ES-I3 (cell line): ENCODE measurements around the gene GLIS1.

Experiments used
- H3K36me3 ChIP-seq: 2 replicates; pipeline ENCODE4 v1.6.1; 2013; ENCODE audit warnings: mild to moderate bottlenecking, low read length, control low read depth, moderate library complexity; ENCODE audit not compliant: insufficient read depth
- H3K4me1 ChIP-seq: 2 replicates; pipeline ENCODE4 v1.6.1; 2013; ENCODE audit warnings: mild to moderate bottlenecking, control low read depth, low read length; ENCODE audit not compliant: insufficient read depth
- H3K9ac ChIP-seq: 2 replicates; pipeline ENCODE4 v1.6.1; 2013; ENCODE audit warnings: low read depth, mild to moderate bottlenecking, low read length, moderate library complexity
- H3K9me3 ChIP-seq: 2 replicates; pipeline ENCODE4 v1.6.1; 2013; ENCODE audit warnings: mild to moderate bottlenecking, low read length, moderate library complexity; ENCODE audit not compliant: control insufficient read depth, insufficient read depth

The GLIS1 gene

GRCh38 chr1:53468374-53468773 lies 270.6 kb downstream of the GLIS1 start:
- no peaks in the 10 kb centered on the region; the same call in 1 of the 2 replicates for H3K4me1 ChIP-seq
- H3K9me3 ChIP-seq, result no peaks in the 10 kb centered on the region
- no peaks in the 10 kb centered on the region for H3K36me3 ChIP-seq
- no peak overlapping the region for H3K9ac ChIP-seq

DNA sequence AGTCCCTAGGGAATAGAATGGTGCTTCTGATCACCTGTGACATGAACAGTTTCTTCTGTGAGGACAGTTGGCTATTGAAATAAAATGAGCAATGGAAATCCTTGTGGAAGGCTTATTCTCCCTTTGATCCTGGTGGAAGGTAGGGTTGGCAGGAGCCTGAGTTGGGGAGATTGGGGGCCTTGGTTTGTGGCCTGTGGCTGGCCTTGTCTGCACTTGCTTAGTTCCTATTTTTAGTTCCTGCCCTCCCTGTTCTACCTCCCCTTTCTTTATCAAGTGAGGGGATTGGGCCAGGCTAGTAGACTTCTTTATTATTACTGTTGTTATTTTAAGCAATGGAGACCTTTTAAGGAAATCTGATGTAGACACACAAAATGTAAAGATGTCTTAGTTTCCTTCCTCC lies 271.6 kb downstream of the GLIS1 start:
- Histone ChIP-seq H3K36me3 (no peaks in the 10 kb centered on the region), H3K4me1 (no peaks in the 10 kb centered on the region; the same call in 1 of the 2 replicates), H3K9ac (no peak overlapping the region), H3K9me3 (no peaks in the 10 kb centered on the region)

- no peaks in the 10 kb centered on the region; the same call in 1 of the 2 replicates for H3K4me1 ChIP-seq
- no peaks in the 10 kb centered on the region for H3K9me3 ChIP-seq
- no peaks in the 10 kb centered on the region for H3K36me3 ChIP-seq
- H3K9ac ChIP-seq, result no peak overlapping the region
Measured at GRCh38 chr1:53465023-53465957, 273.7 kb downstream of the GLIS1 start.

DNA sequence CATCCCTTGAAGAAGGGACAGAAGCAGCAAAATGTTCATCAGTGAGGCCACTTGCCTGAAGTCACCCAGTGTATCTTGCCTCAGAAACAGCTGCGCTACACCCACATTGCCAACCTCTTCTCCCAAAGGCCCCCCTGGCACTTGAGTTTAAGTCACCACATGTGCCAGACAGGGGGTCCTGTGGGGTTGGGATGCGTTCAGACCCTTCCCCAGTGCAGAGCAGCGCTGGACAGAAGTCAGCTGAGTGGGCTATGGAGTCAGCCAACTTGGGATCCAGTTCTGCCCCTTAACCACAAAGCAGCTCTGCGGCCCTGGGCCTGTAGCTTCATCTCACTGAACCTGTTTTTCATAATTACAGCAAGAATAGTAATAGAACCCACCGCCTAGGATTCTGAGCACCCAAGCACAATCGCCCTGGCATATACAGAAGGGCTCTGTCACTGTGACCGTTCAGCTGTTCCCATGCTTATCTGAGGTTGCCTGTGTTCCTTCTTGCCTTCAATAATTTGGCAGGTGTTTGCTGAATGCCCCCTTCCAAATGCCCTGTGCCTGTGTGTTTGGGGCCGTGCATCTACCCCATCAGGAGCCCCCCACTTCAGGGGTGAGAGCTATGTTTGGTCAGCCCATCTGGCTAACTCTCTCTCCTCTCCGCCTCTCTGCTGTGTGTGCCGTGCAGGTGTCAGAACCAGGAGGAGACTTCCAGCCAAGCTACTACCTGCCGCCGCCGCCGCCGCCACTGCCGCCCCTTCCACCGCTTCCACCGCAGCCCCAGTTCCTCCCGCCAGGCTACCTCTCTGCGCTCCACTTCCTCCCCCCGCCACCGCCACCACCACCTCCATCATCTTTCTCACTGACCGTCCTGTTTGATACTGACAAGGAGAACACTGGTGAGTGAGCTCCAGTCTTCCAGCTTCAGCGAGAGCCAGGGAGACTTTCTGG lies 274.7 kb downstream of the GLIS1 start:
- Histone ChIP-seq H3K9ac (no peak overlapping the region), H3K9me3 (no peaks in the 10 kb centered on the region), H3K36me3 (no peaks in the 10 kb centered on the region), H3K4me1 (no peaks in the 10 kb centered on the region; the same call in 1 of the 2 replicates)

DNA sequence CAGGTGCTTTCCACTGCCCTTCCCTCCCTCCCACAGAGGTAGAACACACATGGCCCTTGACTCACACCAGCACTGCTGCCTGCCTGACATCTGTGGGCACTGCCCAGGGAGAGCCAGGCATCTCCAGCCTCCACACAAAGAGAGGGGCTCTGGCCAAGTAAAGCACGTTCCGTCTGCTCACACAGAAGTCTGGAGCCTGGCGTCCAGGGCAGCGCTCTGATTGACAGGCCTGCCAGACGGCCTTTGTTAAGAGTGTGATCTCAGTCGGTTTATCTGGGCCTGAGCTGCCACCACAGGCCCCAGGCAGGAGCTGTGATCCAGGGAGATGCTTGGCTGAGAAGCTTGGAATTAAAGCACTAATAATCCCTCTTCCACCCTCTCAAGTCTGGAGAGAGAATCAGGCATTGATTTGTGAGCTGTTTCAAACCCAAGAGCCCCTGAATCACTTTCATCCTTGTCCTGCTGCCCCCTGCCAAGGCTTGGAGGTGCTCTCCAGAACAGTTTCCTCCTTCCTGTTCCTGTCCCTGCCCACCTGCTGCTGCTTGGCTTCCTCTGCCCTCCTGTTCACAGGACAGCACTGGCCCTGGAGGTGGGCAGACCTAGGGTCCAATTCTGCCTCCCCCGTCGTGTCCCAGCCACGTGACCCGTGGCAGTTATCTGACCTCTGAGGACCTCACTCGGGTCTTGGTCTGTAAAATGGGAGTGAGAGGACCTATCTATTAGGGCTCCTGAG lies 276.0 kb downstream of the GLIS1 start:
- Histone ChIP-seq H3K9ac (no peak overlapping the region), H3K9me3 (no peaks in the 10 kb centered on the region), H3K36me3 (no peaks in the 10 kb centered on the region), H3K4me1 (no peaks in the 10 kb centered on the region; the same call in 1 of the 2 replicates)

GRCh38 chr1:53462193-53462592 lies 276.8 kb downstream of the GLIS1 start:
- no peaks in the 10 kb centered on the region for H3K9me3 ChIP-seq
- no peaks in the 10 kb centered on the region for H3K36me3 ChIP-seq
- H3K9ac ChIP-seq, result no peak overlapping the region
- no peaks in the 10 kb centered on the region; the same call in 1 of the 2 replicates for H3K4me1 ChIP-seq

- H3K36me3 ChIP-seq, result no peaks in the 10 kb centered on the region
- no peaks in the 10 kb centered on the region; the same call in 1 of the 2 replicates for H3K4me1 ChIP-seq
- H3K9ac ChIP-seq, result no peak overlapping the region
- no peaks in the 10 kb centered on the region for H3K9me3 ChIP-seq
Measured at GRCh38 chr1:53461323-53462044, 277.5 kb downstream of the GLIS1 start.

DNA sequence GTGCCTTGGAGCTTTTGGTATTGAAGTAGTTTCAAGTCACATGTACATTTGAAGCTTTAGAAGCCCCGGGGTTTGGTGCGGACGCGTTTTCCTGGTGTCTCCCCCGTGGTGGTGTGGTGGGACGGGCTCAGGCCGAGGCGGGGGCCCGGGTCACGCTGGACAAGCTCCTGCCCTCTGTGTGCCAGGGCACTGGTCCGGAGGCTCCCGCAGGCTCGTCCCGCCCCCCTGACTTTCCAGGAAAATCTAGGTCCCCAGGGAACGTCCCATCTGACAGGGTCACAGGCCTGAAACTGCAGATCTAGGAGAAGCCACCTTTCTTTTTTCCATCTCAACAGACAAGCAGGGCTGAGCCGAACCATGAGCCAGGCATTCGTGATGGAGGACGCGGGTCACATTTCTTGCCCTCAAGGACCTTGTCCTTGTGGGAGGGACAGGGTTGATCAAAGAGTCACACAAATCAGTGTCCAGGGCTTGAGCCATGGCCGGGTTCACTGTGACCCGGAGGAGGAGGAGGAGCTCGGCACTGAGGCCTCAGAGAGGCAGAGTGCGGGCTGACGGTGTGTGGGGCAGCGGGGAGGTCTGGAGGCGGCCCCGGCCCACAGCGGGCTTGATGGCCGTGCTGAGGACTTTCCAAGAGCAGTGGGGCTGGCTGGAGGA lies 278.2 kb downstream of the GLIS1 start:
- H3K9ac ChIP-seq, result no peak overlapping the region
- H3K4me1 ChIP-seq, result no peaks in the 10 kb centered on the region; the same call in 1 of the 2 replicates
- no peaks in the 10 kb centered on the region for H3K9me3 ChIP-seq
- no peaks in the 10 kb centered on the region for H3K36me3 ChIP-seq

GRCh38 chr1:53460211-53460634 lies 278.7 kb downstream of the GLIS1 start:
- Histone ChIP-seq H3K9me3 (no peaks in the 10 kb centered on the region), H3K4me1 (no peaks in the 10 kb centered on the region), H3K36me3 (no peaks in the 10 kb centered on the region), H3K9ac (no peak overlapping the region)

DNA sequence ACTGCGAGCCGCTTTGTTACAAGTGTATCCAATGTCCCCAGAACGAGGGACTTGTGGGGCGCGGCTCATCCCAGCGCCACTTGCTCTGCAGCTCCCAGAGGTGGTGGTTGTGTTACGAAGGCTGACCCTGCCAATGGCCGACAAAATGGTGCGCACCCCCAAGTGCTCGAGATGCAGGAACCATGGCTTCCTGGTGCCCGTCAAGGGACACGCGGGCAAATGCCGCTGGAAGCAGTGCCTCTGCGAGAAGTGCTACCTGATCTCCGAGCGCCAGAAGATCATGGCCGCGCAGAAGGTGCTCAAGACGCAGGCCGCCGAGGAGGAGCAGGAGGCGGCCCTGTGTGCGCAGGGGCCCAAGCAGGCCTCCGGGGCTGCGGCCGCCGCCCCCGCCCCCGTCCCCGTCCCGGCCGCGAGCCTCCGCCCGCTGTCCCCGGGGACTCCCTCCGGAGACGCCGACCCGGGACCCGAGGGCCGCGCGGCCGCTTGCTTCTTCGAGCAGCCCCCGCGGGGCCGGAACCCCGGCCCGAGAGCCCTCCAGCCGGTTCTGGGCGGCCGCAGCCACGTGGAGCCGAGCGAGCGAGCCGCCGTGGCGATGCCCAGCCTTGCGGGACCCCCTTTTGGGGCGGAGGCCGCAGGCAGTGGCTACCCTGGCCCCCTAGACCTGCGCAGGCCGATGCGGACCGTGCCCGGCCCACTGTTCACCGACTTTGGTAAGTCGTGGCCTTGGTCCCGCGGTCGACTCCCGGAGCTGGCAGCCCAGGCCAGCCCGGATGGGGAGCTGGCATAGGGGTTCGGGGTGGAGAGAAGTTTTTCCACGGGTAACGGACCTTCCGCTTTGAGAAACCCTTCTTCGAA lies 279.4 kb downstream of the GLIS1 start, which contains the start of gene DMRTB1:
DMRTB1 (plus strand) TSS at position 79 of the 855 bp plus-strand sequence; CDS start at position 134, 55 bp downstream.
- no peaks in the 10 kb centered on the region for H3K4me1 ChIP-seq
- H3K9me3 ChIP-seq, result no peaks in the 10 kb centered on the region
- H3K36me3 ChIP-seq, result no peaks in the 10 kb centered on the region
- H3K9ac ChIP-seq, result no peak within 1 kb of the TSS

DNA sequence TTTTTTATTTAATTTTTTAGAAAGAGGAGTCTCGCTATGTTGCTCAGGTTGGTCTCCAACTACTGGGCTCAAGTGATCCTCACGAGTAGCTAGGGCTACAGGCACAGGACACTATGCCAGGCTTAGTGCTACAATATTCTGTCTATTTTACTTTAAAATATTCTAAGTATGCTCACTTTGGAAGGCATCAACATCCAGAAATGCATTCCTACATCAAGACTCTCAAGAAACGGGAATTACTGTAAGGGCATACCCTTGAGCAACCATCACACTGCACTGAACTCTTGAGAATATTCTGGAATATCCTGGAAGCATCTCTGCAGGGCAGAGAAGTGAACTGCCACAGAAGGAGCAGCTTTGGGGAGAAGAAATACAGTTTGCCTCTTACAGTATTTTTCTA lies 280.3 kb downstream of the GLIS1 start:
- H3K4me1 ChIP-seq, result no peaks in the 10 kb centered on the region
- no peaks in the 10 kb centered on the region for H3K9me3 ChIP-seq
- no peaks in the 10 kb centered on the region for H3K36me3 ChIP-seq
- no peak overlapping the region for H3K9ac ChIP-seq
